GM18861 (cell line): ENCODE data around the gene KLHL29.
"Not testable (repeated sequence)": the region's sequence is repeated elsewhere in the genome, so short reads cannot be mapped to it uniquely, and the experiment has no call there.

ENCODE experiments used
- ATAC-seq: cut with Tn5 transposase; IDR thresholded peaks from one replicate; pipeline ENCODE4 v1.9.1; 2021; ENCODE audit not compliant: unreplicated experiment

Gene KLHL29

GRCh38 chr2:23698721-23699579 lies 314.0 kb downstream of the KLHL29 start:
- no peak for ATAC-seq

- ATAC-seq = no peak
These were observed 314.6 kb downstream of the KLHL29 start for GRCh38 chr2:23699580-23699925.

GRCh38 chr2:23700627-23701026 lies 315.6 kb downstream of the KLHL29 start:
- ATAC-seq = no peak

GRCh38 chr2:23703037-23703582 lies 318.1 kb downstream of the KLHL29 start:
- ATAC-seq = no peak

- no peak for ATAC-seq
These were observed 318.8 kb downstream of the KLHL29 start for GRCh38 chr2:23703583-23704385.

GRCh38 chr2:23705771-23706612 lies 321.0 kb downstream of the KLHL29 start:
- ATAC-seq = no peak

- no peak for ATAC-seq
These were observed 321.7 kb downstream of the KLHL29 start for GRCh38 chr2:23706613-23707078.

GRCh38 chr2:23707096-23707495 lies 322.1 kb downstream of the KLHL29 start:
- no peak for ATAC-seq

GRCh38 chr2:23708771-23709170 lies 323.8 kb downstream of the KLHL29 start:
- ATAC-seq = no peak

- ATAC-seq = no peak
These were observed 324.3 kb downstream of the KLHL29 start for GRCh38 chr2:23709311-23709710.

- no peak for ATAC-seq
These were observed 327.2 kb downstream of the KLHL29 start for GRCh38 chr2:23711979-23712755.

- ATAC-seq = no peak
These were observed 327.8 kb downstream of the KLHL29 start for GRCh38 chr2:23712756-23713151.

GRCh38 chr2:23713351-23713750 lies 328.4 kb downstream of the KLHL29 start:
- no peak for ATAC-seq

- no peak for ATAC-seq
These were observed 334.1 kb downstream of the KLHL29 start for GRCh38 chr2:23718931-23719700.

GRCh38 chr2:23719716-23720115 lies 334.7 kb downstream of the KLHL29 start:
- no peak for ATAC-seq

GRCh38 chr2:23720705-23721453 lies 335.9 kb downstream of the KLHL29 start:
- no peak for ATAC-seq

GRCh38 chr2:23721454-23721826 lies 336.5 kb downstream of the KLHL29 start:
- no peak for ATAC-seq

GRCh38 chr2:23722255-23722654 lies 337.3 kb downstream of the KLHL29 start:
- ATAC-seq = no peak

- ATAC-seq = not testable (repeated sequence)
These were observed 338.1 kb downstream of the KLHL29 start for GRCh38 chr2:23723029-23723428.
